Measurements from ENCODE around the gene ARFGEF2.

ARFGEF2 gene

DNA sequence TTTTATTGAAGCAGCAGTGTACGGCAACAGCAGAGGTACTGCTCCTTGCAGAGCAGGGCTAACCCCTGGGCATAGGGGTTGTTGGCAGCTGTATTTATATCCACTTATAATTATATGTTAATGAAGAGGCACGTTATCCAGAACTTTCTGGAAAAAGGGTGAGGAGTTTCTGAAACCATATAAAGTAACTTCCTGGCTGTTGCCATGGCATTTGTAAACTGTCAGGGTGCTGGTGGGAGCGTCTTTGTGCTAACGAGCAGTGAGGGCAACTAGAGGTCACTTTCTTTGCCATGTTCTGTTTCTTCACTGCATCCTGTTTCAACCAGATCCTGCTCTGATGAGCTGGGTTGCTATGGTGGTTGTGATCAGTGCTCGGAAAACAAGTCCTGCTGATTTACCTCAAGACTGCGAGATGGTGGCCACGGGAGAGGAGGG is 11.1 kb upstream of the ARFGEF2 start:
- H3K4me3 ChIP-seq (ENCODE audit: low read length): no peak overlapping the region
- H3K79me2 ChIP-seq (ENCODE audit: low read length): no peaks in the 10 kb centered on the region
- no peak for TF ChIP-seq EZH2phosphoT487 (IDR thresholded peaks at IDR 0.05; ENCODE audit: low read depth)
- TF ChIP-seq, protein P1, sequence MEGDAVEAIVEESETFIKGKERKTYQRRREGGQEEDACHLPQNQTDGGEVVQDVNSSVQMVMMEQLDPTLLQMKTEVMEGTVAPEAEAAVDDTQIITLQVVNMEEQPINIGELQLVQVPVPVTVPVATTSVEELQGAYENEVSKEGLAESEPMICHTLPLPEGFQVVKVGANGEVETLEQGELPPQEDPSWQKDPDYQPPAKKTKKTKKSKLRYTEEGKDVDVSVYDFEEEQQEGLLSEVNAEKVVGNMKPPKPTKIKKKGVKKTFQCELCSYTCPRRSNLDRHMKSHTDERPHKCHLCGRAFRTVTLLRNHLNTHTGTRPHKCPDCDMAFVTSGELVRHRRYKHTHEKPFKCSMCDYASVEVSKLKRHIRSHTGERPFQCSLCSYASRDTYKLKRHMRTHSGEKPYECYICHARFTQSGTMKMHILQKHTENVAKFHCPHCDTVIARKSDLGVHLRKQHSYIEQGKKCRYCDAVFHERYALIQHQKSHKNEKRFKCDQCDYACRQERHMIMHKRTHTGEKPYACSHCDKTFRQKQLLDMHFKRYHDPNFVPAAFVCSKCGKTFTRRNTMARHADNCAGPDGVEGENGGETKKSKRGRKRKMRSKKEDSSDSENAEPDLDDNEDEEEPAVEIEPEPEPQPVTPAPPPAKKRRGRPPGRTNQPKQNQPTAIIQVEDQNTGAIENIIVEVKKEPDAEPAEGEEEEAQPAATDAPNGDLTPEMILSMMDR (IDR thresholded peaks at IDR 0.05; ENCODE audit: low read depth, low read length): no peak
- no peak overlapping the region for H3K27ac ChIP-seq (ENCODE audit: low read length)
- H4K20me1 ChIP-seq (ENCODE audit: insufficient read depth, low read length): no peaks in the 10 kb centered on the region
- no peak overlapping the region for H2AFZ ChIP-seq (ENCODE audit: low read depth, low read length)
- peaks cover 32% of the 10 kb centered on the region for H3K4me1 ChIP-seq (ENCODE audit: low read length)
- H3K9me3 ChIP-seq (ENCODE audit: insufficient read depth, low read length): peaks cover 17% of the 10 kb centered on the region
- peaks cover 10% of the 10 kb centered on the region for H3K36me3 ChIP-seq (replicated peaks; ENCODE audit: low read depth, low read length)
- H3K4me2 ChIP-seq (ENCODE audit: low read length): no peak overlapping the region
- H3K9ac ChIP-seq (ENCODE audit: low read length): no peak overlapping the region
- H3K27me3 ChIP-seq (ENCODE audit: low read depth, low read length): peaks cover 6% of the 10 kb centered on the region

DNA sequence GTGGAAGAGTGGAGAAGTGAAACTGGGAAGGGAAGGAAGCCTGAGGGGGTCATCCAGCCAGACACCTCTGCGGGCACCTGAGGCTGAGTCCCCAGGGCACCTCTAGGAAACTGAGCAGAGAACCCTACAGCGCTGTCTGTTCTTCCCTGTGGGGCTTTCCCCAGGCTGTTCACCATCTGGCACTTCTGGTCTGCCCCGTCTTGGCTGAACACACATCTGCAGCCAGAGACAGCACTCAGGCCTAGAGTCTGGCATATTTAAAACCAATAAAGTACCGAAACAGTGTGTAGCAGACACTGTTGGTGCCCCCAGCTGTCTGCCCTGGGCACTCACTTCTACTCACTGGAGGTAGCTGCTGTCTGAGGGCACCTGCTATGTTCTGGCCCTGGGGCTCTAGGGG is 9.4 kb upstream of the ARFGEF2 start:
- Histone ChIP-seq H3K4me1 (ENCODE audit: low read length) (peaks cover 21% of the 10 kb centered on the region), H3K9ac (ENCODE audit: low read length) (peak overlapping the region; percentile 24; the same call in 1 of the 2 replicates), H3K4me2 (ENCODE audit: low read length) (peak overlapping the region; percentile 62), H3K27ac (ENCODE audit: low read length) (peak overlapping the region; percentile 59), H3K36me3 (replicated peaks; ENCODE audit: low read depth, low read length) (peaks cover 10% of the 10 kb centered on the region), H3K9me3 (ENCODE audit: insufficient read depth, low read length) (peaks cover 17% of the 10 kb centered on the region), H4K20me1 (ENCODE audit: insufficient read depth, low read length) (no peaks in the 10 kb centered on the region), H3K79me2 (ENCODE audit: low read length) (no peaks in the 10 kb centered on the region), H3K4me3 (ENCODE audit: low read length) (peak overlapping the region; percentile 4; the same call in 1 of the 2 replicates), H2AFZ (ENCODE audit: low read depth, low read length) (peak overlapping the region; percentile 0; the same call in 1 of the 2 replicates), H3K27me3 (ENCODE audit: low read depth, low read length) (peaks cover 6% of the 10 kb centered on the region)
- TF ChIP-seq EZH2phosphoT487 (IDR thresholded peaks at IDR 0.05; ENCODE audit: low read depth): no peak
- TF ChIP-seq, protein P1 (IDR thresholded peaks at IDR 0.05; ENCODE audit: low read depth, low read length): peak; percentile 57

DNA sequence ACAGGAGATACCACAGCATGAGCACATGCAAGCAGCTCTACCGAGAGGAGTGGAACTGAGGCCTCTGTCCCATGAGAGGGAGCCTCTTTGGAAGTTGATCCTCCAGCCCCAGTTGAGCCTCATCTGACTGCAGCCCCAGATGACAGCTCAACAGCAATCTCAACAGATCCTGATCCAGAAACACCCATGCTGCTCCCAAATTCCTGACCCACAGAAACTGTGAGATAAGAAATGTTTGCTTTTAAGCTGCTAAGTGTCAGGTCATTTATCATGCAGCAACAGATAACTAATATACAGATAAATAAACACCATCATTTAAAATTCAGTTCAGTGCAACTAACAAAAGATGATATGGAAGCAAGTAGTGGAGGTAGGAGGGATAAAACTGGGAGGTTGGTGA is 4.8 kb upstream of the ARFGEF2 start:
- Histone ChIP-seq H3K79me2 (ENCODE audit: low read length) (peaks cover 1% of the 10 kb centered on the region; the same call in 1 of the 2 replicates), H3K9me3 (ENCODE audit: insufficient read depth, low read length) (no peaks in the 10 kb centered on the region), H2AFZ (ENCODE audit: low read depth, low read length) (no peak overlapping the region), H3K36me3 (replicated peaks; ENCODE audit: low read depth, low read length) (no peaks in the 10 kb centered on the region), H3K9ac (ENCODE audit: low read length) (no peak overlapping the region), H3K27me3 (ENCODE audit: low read depth, low read length) (no peaks in the 10 kb centered on the region), H4K20me1 (ENCODE audit: insufficient read depth, low read length) (no peaks in the 10 kb centered on the region), H3K4me2 (ENCODE audit: low read length) (no peak overlapping the region), H3K27ac (ENCODE audit: low read length) (no peak overlapping the region), H3K4me3 (ENCODE audit: low read length) (no peak overlapping the region), H3K4me1 (ENCODE audit: low read length) (peaks cover 22% of the 10 kb centered on the region)
- TF ChIP-seq, protein P1 (IDR thresholded peaks at IDR 0.05; ENCODE audit: low read depth, low read length): no peak
- TF ChIP-seq EZH2phosphoT487 (IDR thresholded peaks at IDR 0.05; ENCODE audit: low read depth): no peak

DNA sequence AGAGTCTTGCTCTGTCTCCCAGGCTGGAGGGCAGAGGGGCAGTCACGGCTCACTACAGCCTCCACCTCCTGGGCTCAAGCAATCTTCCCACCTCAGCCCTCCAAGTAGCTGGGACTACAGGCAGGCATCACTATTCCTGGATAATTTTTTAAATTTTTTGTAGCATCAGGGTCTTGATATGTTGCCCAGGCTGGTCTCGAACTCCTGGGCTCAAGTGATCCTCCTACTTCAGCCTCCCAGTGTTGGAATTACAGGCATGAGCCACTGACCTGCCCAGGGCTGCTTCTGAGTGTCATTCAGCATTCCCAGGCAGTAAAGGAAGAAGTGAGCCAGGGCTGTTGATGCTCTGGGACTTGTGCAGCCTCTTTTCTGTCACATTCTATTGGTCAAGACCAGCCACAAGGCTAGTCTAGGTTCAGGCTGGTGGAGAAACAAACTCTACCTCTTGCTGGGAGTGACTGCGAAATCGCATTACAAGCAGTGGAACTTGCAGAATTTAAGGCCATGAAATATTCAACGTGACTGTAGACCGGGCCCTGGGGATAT is 2.1 kb upstream of the ARFGEF2 start:
- no peaks in the 10 kb centered on the region for H3K9me3 ChIP-seq (ENCODE audit: insufficient read depth, low read length)
- no peak overlapping the region for H3K4me2 ChIP-seq (ENCODE audit: low read length)
- no peak overlapping the region for H2AFZ ChIP-seq (ENCODE audit: low read depth, low read length)
- no peak for TF ChIP-seq EZH2phosphoT487 (IDR thresholded peaks at IDR 0.05; ENCODE audit: low read depth)
- TF ChIP-seq, protein P1 (IDR thresholded peaks at IDR 0.05; ENCODE audit: low read depth, low read length): no peak
- H3K79me2 ChIP-seq (ENCODE audit: low read length): peaks cover 25% of the 10 kb centered on the region
- H3K27ac ChIP-seq (ENCODE audit: low read length): no peak overlapping the region
- no peaks in the 10 kb centered on the region for H3K27me3 ChIP-seq (ENCODE audit: low read depth, low read length)
- no peaks in the 10 kb centered on the region for H3K36me3 ChIP-seq (replicated peaks; ENCODE audit: low read depth, low read length)
- no peak overlapping the region for H3K4me3 ChIP-seq (ENCODE audit: low read length)
- H3K9ac ChIP-seq (ENCODE audit: low read length): no peak overlapping the region
- no peaks in the 10 kb centered on the region for H4K20me1 ChIP-seq (ENCODE audit: insufficient read depth, low read length)
- peaks cover 26% of the 10 kb centered on the region for H3K4me1 ChIP-seq (ENCODE audit: low read length)
